HepG2 (cell line): ENCODE measurements around the gene CLIC4. TPM values are rescaled to one million over a fixed set of nuclear protein-coding genes. Genes with fewer than 3 reads are reported as not detected.

Source experiments
- ADNP ChIP-seq: sonication (generic); formaldehyde crosslinking; IDR thresholded peaks from 2 replicates; pipeline ENCODE4 v1.4.0; 2020; ENCODE audit warnings: missing genetic modification reagents
- ATRX ChIP-seq: sonication (generic); formaldehyde crosslinking; IDR thresholded peaks from 2 replicates; pipeline ENCODE4 v1.4.0; 2020; ENCODE audit warnings: missing genetic modification reagents, borderline replicate concordance
- BHLHE40 ChIP-seq: IDR thresholded peaks from 2 replicates; pipeline ENCODE4 v1.6.1; 2011; ENCODE audit warnings: low read length, improper control_type of control experiment
- BRD4 ChIP-seq: sonication (generic); formaldehyde crosslinking; IDR thresholded peaks from 2 replicates; pipeline ENCODE4 v1.4.0; 2020; ENCODE audit warnings: missing genetic modification reagents
- CENPX ChIP-seq: sonication (generic); formaldehyde crosslinking; IDR thresholded peaks from 2 replicates; pipeline ENCODE4 v1.9.0; 2021; ENCODE audit warnings: mild to moderate bottlenecking, missing genetic modification reagents, moderate library complexity
- ELF3 ChIP-seq: IDR thresholded peaks from 2 replicates; pipeline ENCODE4 v1.6.1; 2016; ENCODE audit warnings: missing genetic modification reagents, missing compliant biosample characterization
- FOXK2 ChIP-seq: fragments of 450-650 bp; IDR thresholded peaks from 2 replicates; pipeline ENCODE4 v1.6.1; 2016
- HNRNPK ChIP-seq: fragments of 200-400 bp; formaldehyde crosslinking; IDR thresholded peaks from 2 replicates; pipeline ENCODE4 v1.6.1; 2018; ENCODE audit warnings: low read length, low read depth, moderate library complexity, mild to moderate bottlenecking; ENCODE audit not compliant: poor library complexity, severe bottlenecking
- MBD4 ChIP-seq: IDR thresholded peaks from 2 replicates; pipeline ENCODE4 v1.6.1; 2012; ENCODE audit warnings: low read length, inconsistent platforms, borderline replicate concordance
- MIER2 ChIP-seq: IDR thresholded peaks from 2 replicates; pipeline ENCODE4 v1.6.1; 2016; ENCODE audit warnings: missing biosample characterization, missing genetic modification reagents
- POLR2G ChIP-seq: fragments of 200-400 bp; formaldehyde crosslinking; IDR thresholded peaks from 2 replicates; pipeline ENCODE4 v1.6.1; 2018; ENCODE audit warnings: mild to moderate bottlenecking, low read depth, low read length, moderate library complexity
- RNF219 ChIP-seq: sonication (generic); formaldehyde crosslinking; IDR thresholded peaks from 2 replicates; pipeline ENCODE4 v1.5.0; 2020; ENCODE audit warnings: mild to moderate bottlenecking, missing genetic modification reagents
- SALL1 ChIP-seq: sonication (generic); formaldehyde crosslinking; IDR thresholded peaks from 2 replicates; pipeline ENCODE4 v1.8.0; 2022; ENCODE audit warnings: mild to moderate bottlenecking, missing genetic modification reagents
- SIX4 ChIP-seq: sonication (generic); formaldehyde crosslinking; IDR thresholded peaks from 2 replicates; pipeline ENCODE4 v1.4.0; 2020; ENCODE audit warnings: missing genetic modification reagents
- SMC3 ChIP-seq: IDR thresholded peaks from 2 replicates; pipeline ENCODE4 v1.6.1; 2011; ENCODE audit warnings: low read length, improper control_type of control experiment
- SRF ChIP-seq: IDR thresholded peaks from 2 replicates; pipeline ENCODE4 v1.6.1; 2011; ENCODE audit warnings: mild to moderate bottlenecking, low read depth, low read length, moderate library complexity
- TARDBP ChIP-seq: sonication (generic); formaldehyde crosslinking; IDR thresholded peaks from 2 replicates; pipeline ENCODE4 v1.8.0; 2022; ENCODE audit warnings: mild to moderate bottlenecking, missing genetic modification reagents
- TEAD3 ChIP-seq: optimal IDR thresholded peaks from 2 replicates; pipeline ENCODE3; 2016; ENCODE audit warnings: borderline replicate concordance
- TIGD3 ChIP-seq: sonication (generic); formaldehyde crosslinking; IDR thresholded peaks from 2 replicates; pipeline ENCODE4 v1.5.1; 2020; ENCODE audit warnings: mild to moderate bottlenecking, missing genetic modification reagents, borderline replicate concordance
- XBP1 ChIP-seq: sonication (generic); formaldehyde crosslinking; IDR thresholded peaks from 2 replicates; pipeline ENCODE4 v1.5.0; 2020; ENCODE audit warnings: missing genetic modification reagents
- ZBTB39 ChIP-seq: sonication (generic); formaldehyde crosslinking; IDR thresholded peaks from 2 replicates; pipeline ENCODE4 v1.5.0; 2020; ENCODE audit warnings: missing genetic modification reagents
- ZNF530 ChIP-seq: sonication (generic); formaldehyde crosslinking; IDR thresholded peaks from 2 replicates; pipeline ENCODE4 v1.5.0; 2020; ENCODE audit warnings: low read depth, mild to moderate bottlenecking, missing genetic modification reagents
- ZNF549 ChIP-seq: sonication (generic); formaldehyde crosslinking; IDR thresholded peaks from 2 replicates; pipeline ENCODE4 v1.5.0; 2020; ENCODE audit warnings: missing genetic modification reagents
- ZNF552 ChIP-seq: sonication (generic); formaldehyde crosslinking; IDR thresholded peaks from 2 replicates; pipeline ENCODE4 v1.9.0; 2022; ENCODE audit warnings: missing genetic modification reagents, mild to moderate bottlenecking, borderline replicate concordance
- ZNF577 ChIP-seq: sonication (generic); formaldehyde crosslinking; IDR thresholded peaks from 2 replicates; pipeline ENCODE4 v1.4.0; 2020; ENCODE audit warnings: mild to moderate bottlenecking, low read depth, missing genetic modification reagents, borderline replicate concordance
- ZNF614 ChIP-seq: IDR thresholded peaks from 2 replicates; pipeline ENCODE4 v1.6.1; 2018; ENCODE audit warnings: missing biosample characterization, missing genetic modification reagents, inconsistent platforms, borderline replicate concordance
- ZNF781 ChIP-seq: sonication (generic); formaldehyde crosslinking; IDR thresholded peaks from 2 replicates; pipeline ENCODE4 v1.5.1; 2020; ENCODE audit warnings: borderline replicate concordance, mild to moderate bottlenecking, missing genetic modification reagents; ENCODE audit errors: not compliant biosample characterization
- polyA plus RNA-seq, 8 experiments: library from polyadenylated mRNA; depleted of rRNA in 3 of 8; stranded (reverse) in 7 of 8; unstranded in 1 of 8; fragments of >200 nt; fragmentation: Illumina TruSeq in 4 of 8; extraction: Trizol in 4 of 8; gene quantifications; 2 replicates each; pipeline versions ENCODE4 v1.2.1 to v1.2.3, GENCODE V29; 2011 to 2016; ENCODE audit warnings: low read depth in 4 of 8, missing spikeins in 1 of 8, mixed read lengths in 1 of 8; ENCODE audit not compliant: insufficient read depth in 1 of 8
- total RNA-seq, 5 experiments: library from RNA; depleted of rRNA; stranded (reverse); fragments of >200 nt; fragmentation: Illumina TruSeq; extraction: Trizol; gene quantifications; 2 replicates each; pipeline ENCODE4 v1.2.3, GENCODE V29; 2016; ENCODE audit warnings: low read depth in 1 of 5

The CLIC4 gene
- total and polyA plus RNA-seq, 2 of the 13 experiments (the other 11 are each of a cell fraction or from before 2014, with no cell fraction given), result 23.3 to 77.4 TPM

GRCh38 chr1:24744911-24745710, at the start of gene CLIC4 (continued):
- TF ChIP-seq ZNF552 (CRISPR knock-in tag), result no peak
- no peak for TF ChIP-seq BHLHE40
- 0 out of 2 replicates have a peak, but pooled peaks have one; percentile 23 for TF ChIP-seq MIER2 (CRISPR knock-in tag)
- TF ChIP-seq TARDBP (CRISPR knock-in tag), result peak; percentile 74; the same call in 1 of the 2 replicates
- no peak for TF ChIP-seq ZNF614 (CRISPR knock-in tag)
- TF ChIP-seq SALL1 (CRISPR knock-in tag), result peak; percentile 90
- TF ChIP-seq MBD4, result no peak
- TF ChIP-seq BRD4 (CRISPR knock-in tag), result peak; percentile 65; the same call in 1 of the 2 replicates
- peak; percentile 75; the same call in 1 of the 2 replicates for TF ChIP-seq TIGD3 (CRISPR knock-in tag)
- peak; percentile 93 for TF ChIP-seq POLR2G
- TF ChIP-seq ELF3 (CRISPR knock-in tag), result peak; percentile 50; the same call in 1 of the 2 replicates
- TF ChIP-seq ZNF530 (CRISPR knock-in tag), result no peak
- TF ChIP-seq FOXK2, result peak; percentile 57; the same call in 1 of the 2 replicates
- no peak for TF ChIP-seq XBP1 (CRISPR knock-in tag)
- TF ChIP-seq SIX4 (CRISPR knock-in tag), result no peak
- no peak for TF ChIP-seq SMC3
- no peak for TF ChIP-seq ATRX
- peak; percentile 34 for TF ChIP-seq ZNF781
- no peak for TF ChIP-seq CENPX (CRISPR knock-in tag)
- TF ChIP-seq RNF219, result peak; percentile 84; the same call in 1 of the 2 replicates
- TF ChIP-seq SRF, result no peak
- TF ChIP-seq ADNP (CRISPR knock-in tag), result no peak
- no peak for TF ChIP-seq ZBTB39
- TF ChIP-seq TEAD3 (CRISPR knock-in tag), result peak; percentile 75
- TF ChIP-seq ZNF577 (CRISPR knock-in tag), result no peak
- TF ChIP-seq ZNF549 (CRISPR knock-in tag), result no peak
- TF ChIP-seq HNRNPK, result peak; percentile 91
